Endothelial cell of umbilical vein (primary cell): ENCODE results near the gene STAT2. TPM values are rescaled to one million over a fixed set of nuclear protein-coding genes. Genes with fewer than 3 reads are reported as not detected.

Experiments
- BruUV-seq: library from RNA; stranded (reverse); fragments of 400-500 nt; replicated peaks from 2 replicates; lab custom pipeline; 2021; lab: Mats Ljungman, UMichigan
- CTCF ChIA-PET: fragments of 300-600, 350-600 bp; sonication (Branson Sonifier 250); formaldehyde crosslinking; loops from one replicate; lab custom pipeline; 2021; ENCODE audit warnings: antibody characterized with exemption, inconsistent platforms; lab: Charles Lee
- POLR2A ChIA-PET: fragments of 300-600, 350-600 bp; sonication (Branson Sonifier 250); formaldehyde crosslinking; loops from one replicate; lab custom pipeline; 2021; ENCODE audit warnings: antibody characterized with exemption, inconsistent platforms; lab: Charles Lee
- DNase-seq: peaks from one replicate; pipeline ENCODE4 v3.0.0-alpha.2; 2011; ENCODE audit warnings: low read depth, low spot score
- FAIRE-seq: peaks from 2 replicates; lab custom pipeline; 2011; peaks lifted over from hg19 to GRCh38; lab: Jason Lieb, UNC
- H2AFZ ChIP-seq: 2 replicates; pipeline ENCODE4 v1.6.0; 2012; ENCODE audit warnings: low read depth, low read length, control low read depth, inconsistent platforms
- H3K27ac ChIP-seq: 2 replicates; pipeline ENCODE4 v1.5.1; 2011; ENCODE audit warnings: low read depth, mild to moderate bottlenecking, control low read depth, low read length, moderate library complexity; ENCODE audit not compliant: insufficient read depth
- H3K27me3 ChIP-seq, 2 experiments: 2 replicates each; pipeline versions ENCODE4 v1.6.0 to v1.6.1; 2011; ENCODE audit warnings: low read length in 2 of 2, mixed read lengths in 1 of 2; ENCODE audit not compliant: control insufficient read depth in 2 of 2, insufficient read depth in 2 of 2
- H3K36me3 ChIP-seq, 2 experiments: 2 replicates in 1 of 2; 3 replicates in 1 of 2; pipeline ENCODE4 v1.5.1; 2011; ENCODE audit warnings: low read length in 2 of 2, mild to moderate bottlenecking in 1 of 2, moderate library complexity in 1 of 2; ENCODE audit not compliant: control insufficient read depth in 2 of 2, insufficient read depth in 2 of 2; ENCODE audit errors: extremely low read depth in 1 of 2
- H3K4me1 ChIP-seq: 3 replicates; pipeline ENCODE4 v1.5.1; 2011; ENCODE audit warnings: mild to moderate bottlenecking, low read length; ENCODE audit not compliant: control insufficient read depth, insufficient read depth; ENCODE audit errors: extremely low read depth
- H3K4me2 ChIP-seq: 2 replicates; pipeline ENCODE4 v1.6.1; 2011; ENCODE audit warnings: low read length, control low read depth, mixed read lengths; ENCODE audit not compliant: insufficient read depth
- H3K4me3 ChIP-seq, 3 experiments: fragments of 200-600 bp in 1 of 3; sonication (generic), shearing (Covaris generic) in 1 of 3; replicated peaks in 1 of 3; 2 replicates each; pipeline ENCODE4 v1.5.1; 2011 to 2016; ENCODE audit warnings: control low read depth in 3 of 3, low read length in 3 of 3, mild to moderate bottlenecking in 2 of 3, inconsistent platforms in 1 of 3, low read depth in 1 of 3, moderate library complexity in 1 of 3; ENCODE audit not compliant: insufficient read depth in 1 of 3
- H3K79me2 ChIP-seq: 2 replicates; pipeline ENCODE4 v1.6.0; 2012; ENCODE audit warnings: low read length, inconsistent platforms; ENCODE audit not compliant: control insufficient read depth, insufficient read depth
- H3K9ac ChIP-seq: replicated peaks from 2 replicates; pipeline ENCODE3; 2011; ENCODE audit warnings: low read length, control low read depth; ENCODE audit not compliant: insufficient read depth; ENCODE audit errors: extremely low read depth
- H3K9me1 ChIP-seq: replicated peaks from 3 replicates; pipeline ENCODE4 v1.6.0; 2011; ENCODE audit warnings: mild to moderate bottlenecking, low read length; ENCODE audit not compliant: control insufficient read depth, insufficient read depth; ENCODE audit errors: extremely low read depth
- H3K9me3 ChIP-seq: replicated peaks from 2 replicates; pipeline ENCODE4 v1.5.1; 2012; ENCODE audit warnings: low read length, inconsistent platforms; ENCODE audit not compliant: control insufficient read depth, insufficient read depth
- H4K20me1 ChIP-seq: replicated peaks from 2 replicates; pipeline ENCODE3; 2011; ENCODE audit warnings: mild to moderate bottlenecking, low read length; ENCODE audit not compliant: control insufficient read depth, insufficient read depth; ENCODE audit errors: extremely low read depth
- CTCF ChIP-seq, 2 donors: IDR thresholded peaks; 1 replicate in 1 of 2; 2 replicates in 1 of 2; pipeline ENCODE4 v1.5.1; 2011; ENCODE audit warnings: low read length in 2 of 2, mild to moderate bottlenecking in 2 of 2, moderate library complexity in 2 of 2, control low read depth in 1 of 2, inconsistent platforms in 1 of 2, low read depth in 1 of 2; ENCODE audit not compliant: insufficient read depth in 1 of 2; ENCODE audit errors: extremely low read depth in 1 of 2
- EZH2 ChIP-seq: IDR thresholded peaks from 2 replicates; pipeline ENCODE4 v1.6.1; 2012; ENCODE audit warnings: borderline replicate concordance, low read depth, mild to moderate bottlenecking, moderate library complexity, low read length, inconsistent platforms; ENCODE audit not compliant: severe bottlenecking
- FOS ChIP-seq: IDR thresholded peaks from 2 replicates; pipeline ENCODE4 v1.6.1; 2011; ENCODE audit warnings: mild to moderate bottlenecking, low read length, moderate library complexity, borderline replicate concordance; ENCODE audit not compliant: insufficient read depth
- GATA2 ChIP-seq: IDR thresholded peaks from 2 replicates; pipeline ENCODE4 v1.7.0; 2011; ENCODE audit warnings: low read depth, mild to moderate bottlenecking, moderate library complexity, mixed read lengths, low read length; ENCODE audit not compliant: insufficient read length, insufficient read depth
- JUN ChIP-seq: IDR thresholded peaks from 2 replicates; pipeline ENCODE4 v1.6.1; 2011; ENCODE audit warnings: borderline replicate concordance, low read depth; ENCODE audit not compliant: insufficient read length, insufficient read depth
- MAX ChIP-seq: IDR thresholded peaks from 2 replicates; pipeline ENCODE4 v1.6.1; 2011; ENCODE audit not compliant: insufficient read depth, insufficient read length
- MYC ChIP-seq: IDR thresholded peaks from one replicate; pipeline ENCODE4 v1.6.1; 2011; ENCODE audit warnings: mild to moderate bottlenecking, low read depth, low read length
- POLR2A ChIP-seq: IDR thresholded peaks from 2 replicates; pipeline ENCODE4 v1.6.1; 2012; ENCODE audit warnings: low read depth, mild to moderate bottlenecking, control low read depth, low read length
- POLR2AphosphoS5 ChIP-seq: IDR thresholded peaks from 2 replicates; pipeline ENCODE4 v1.6.1; 2012; ENCODE audit warnings: low read depth, mild to moderate bottlenecking, control low read depth, low read length, moderate library complexity; ENCODE audit not compliant: insufficient read depth
- dilution Hi-C: fragments of 300-500 bp; cut with MboI; formaldehyde crosslinking; loops from one replicate; pipeline ENCODE4 v1.15.0; 2019; ENCODE audit warnings: low sequenced_read_pairs; ENCODE audit not compliant: extremely low pct_ligation_motif_present
- intact Hi-C: fragments of 100-400 bp; cut with micrococcal nuclease; formaldehyde crosslinking; loops from one replicate; pipeline ENCODE4 v1.10.0; 2022
- polyA plus RNA-seq, 4 experiments: library from polyadenylated mRNA; depleted of rRNA in 3 of 4; stranded (reverse) in 3 of 4; unstranded in 1 of 4; fragments of >200 nt; gene quantifications; 2 replicates each; pipeline versions ENCODE4 v1.2.1 to v1.2.3, GENCODE V29; 2011 to 2012; ENCODE audit warnings: missing spikeins in 1 of 4
- total RNA-seq: library from RNA; stranded (reverse); gene quantifications from 2 replicates; pipeline ENCODE4 v1.2.3, GENCODE V29; 2021

Gene STAT2
- total and polyA plus RNA-seq, 2 donors (not counting 3 experiments of a cell fraction or from before 2014, with no cell fraction given), result 62.8 to 66.5 TPM

GRCh38 chr12:56350662-56351061 is 9.2 kb downstream of the STAT2 start:
- no TSS peak for BruUV-seq
- no peak overlapping the region for H2AFZ ChIP-seq
- no peaks in the 10 kb centered on the region for H3K27me3 ChIP-seq
- no peaks in the 10 kb centered on the region for H3K9me1 ChIP-seq
- H4K20me1 ChIP-seq, result no peaks in the 10 kb centered on the region
- H3K4me1 ChIP-seq, result no peaks in the 10 kb centered on the region
- no peak overlapping the region for H3K9ac ChIP-seq
- H3K36me3 ChIP-seq, result peaks cover 23 to 56% of the 10 kb centered on the region in 2 experiments
- dilution Hi-C loops, result no loop called here
- H3K9me3 ChIP-seq, result no peaks in the 10 kb centered on the region
- DNase-seq, result no peak
- H3K4me2 ChIP-seq, result no peak overlapping the region
- FAIRE-seq, result no peak
- no peak overlapping the region for H3K27ac ChIP-seq
- H3K79me2 ChIP-seq, result no peaks in the 10 kb centered on the region
- ChIA-PET POLR2A (no interaction called here), CTCF (interaction anchor here (1.0 to 1.6 kb wide), 3 partner anchors 9 to 93 kb away, joined by 3 to 6 read pairs (median 4); partner anchors contain the start of genes ANKRD52 and STAT2)
- no peak overlapping the region for H3K4me3 ChIP-seq
- no peak for TF ChIP-seq CTCF (IDR thresholded peaks at IDR 0.05; ENCODE audit: extremely low read depth in 1 of 2, insufficient read depth in 1 of 2, low read depth in 1 of 2, low read length in 2 of 2)
- TF ChIP-seq JUN, result no peak
- TF ChIP-seq POLR2A, result no peak
- TF ChIP-seq EZH2, result no peak
- TF ChIP-seq GATA2, result no peak
- no peak for TF ChIP-seq MAX
- no peak for TF ChIP-seq FOS
- TF ChIP-seq POLR2AphosphoS5, result no peak
- no peak for TF ChIP-seq MYC
- intact Hi-C loops, result no loop called here
